ENCODE results near the gene PPP1R3D. TPM values are rescaled to one million over a fixed set of nuclear protein-coding genes. Genes with fewer than 3 reads are reported as not detected.
A peak's percentile ranks its signal among the peaks of the same experiment; 100 is the strongest.

Gene PPP1R3D
- total RNA-seq, 1 experiment from 2014 or later, result 2.4 TPM

GRCh38 chr20:59940956-59941294, 820 bp upstream of the PPP1R3D start:
- peak overlapping the region; percentile 95 for H3K4me3 Mint-ChIP-seq (ENCODE audit: unreplicated experiment)
- peaks cover 27% of the 10 kb centered on the region for H3K4me1 Mint-ChIP-seq (ENCODE audit: insufficient read depth, unreplicated experiment)
- no peak for DNase-seq (ENCODE audit: unreplicated experiment)
- ChIA-PET CTCF (interaction anchor here (0.5 to 4.7 kb wide), 12 partner anchors 8 to 355 kb away, joined by 3 to 39 read pairs (median 4); partner anchors contain the start of gene CDH26), POLR2A (interaction anchor here (0.6 to 3.7 kb wide), 39 partner anchors 10 to 1054 kb away, joined by 3 to 51 read pairs (median 6); no protein-coding TSS in a partner anchor)
- intact Hi-C loops (cut with micrococcal nuclease), result loop anchor here (5.0 kb wide), 1 partner anchor 104 kb away; no protein-coding TSS in a partner anchor
- peaks cover 29% of the 10 kb centered on the region for H3K36me3 Mint-ChIP-seq (ENCODE audit: insufficient read depth, unreplicated experiment)
- H3K9me3 Mint-ChIP-seq (ENCODE audit: unreplicated experiment), result no peaks in the 10 kb centered on the region
- BruUV-seq (replicated peaks), result no TSS peak
- no peak for TF ChIP-seq CTCF (IDR thresholded peaks at IDR 0.05; ENCODE audit: unreplicated experiment)
- H3K27ac Mint-ChIP-seq (ENCODE audit: low read depth, unreplicated experiment), result peak overlapping the region; percentile 96
- H3K27me3 Mint-ChIP-seq (ENCODE audit: insufficient read depth, unreplicated experiment), result no peaks in the 10 kb centered on the region

GRCh38 chr20:59939879-59940128, 301 bp downstream of the PPP1R3D start:
- no peak for TF ChIP-seq CTCF (IDR thresholded peaks at IDR 0.05; ENCODE audit: unreplicated experiment)
- Mint-ChIP-seq H3K4me3 (ENCODE audit: unreplicated experiment) (peak overlapping the region; percentile 95), H3K36me3 (ENCODE audit: insufficient read depth, unreplicated experiment) (peaks cover 26% of the 10 kb centered on the region), H3K9me3 (ENCODE audit: unreplicated experiment) (no peaks in the 10 kb centered on the region), H3K4me1 (ENCODE audit: insufficient read depth, unreplicated experiment) (peaks cover 27% of the 10 kb centered on the region), H3K27ac (ENCODE audit: low read depth, unreplicated experiment) (peak overlapping the region; percentile 96), H3K27me3 (ENCODE audit: insufficient read depth, unreplicated experiment) (no peaks in the 10 kb centered on the region)
- intact Hi-C loops (cut with micrococcal nuclease), result loop anchor here (5.0 kb wide), 2 partner anchors 103 to 158 kb away; no protein-coding TSS in a partner anchor
- CTCF ChIA-PET, result interaction anchor here (0.6 to 4.7 kb wide), 15 partner anchors 9 to 1928 kb away, joined by 3 to 39 read pairs (median 4); no protein-coding TSS in a partner anchor
- POLR2A ChIA-PET, result interaction anchor here (0.6 to 3.7 kb wide), 36 partner anchors 8 to 1313 kb away, joined by 3 to 51 read pairs (median 6); partner anchors contain the start of gene ATP5F1E
- TSS peak; percentile 26 for BruUV-seq (replicated peaks)
- DNase-seq (ENCODE audit: unreplicated experiment), result no peak

- POLR2A ChIA-PET, result interaction anchor here (0.6 to 3.7 kb wide), 28 partner anchors 8 to 199 kb away, joined by 3 to 51 read pairs (median 6); no protein-coding TSS in a partner anchor
- BruUV-seq (replicated peaks), result no TSS peak
Observed at GRCh38 chr20:59939052-59939878, 840 bp downstream of the PPP1R3D start.

More at GRCh38 chr20:59939052-59939878, 840 bp downstream of the PPP1R3D start:
- Mint-ChIP-seq H3K27me3 (ENCODE audit: insufficient read depth, unreplicated experiment) (no peaks in the 10 kb centered on the region), H3K9me3 (ENCODE audit: unreplicated experiment) (no peaks in the 10 kb centered on the region), H3K4me1 (ENCODE audit: insufficient read depth, unreplicated experiment) (peaks cover 27% of the 10 kb centered on the region), H3K27ac (ENCODE audit: low read depth, unreplicated experiment) (no peak overlapping the region), H3K4me3 (ENCODE audit: unreplicated experiment) (peak overlapping the region; percentile 95), H3K36me3 (ENCODE audit: insufficient read depth, unreplicated experiment) (peaks cover 20% of the 10 kb centered on the region)
- intact Hi-C loops (cut with micrococcal nuclease), result loop anchor here (5.0 kb wide), 1 partner anchor 157 kb away; no protein-coding TSS in a partner anchor
- no peak for DNase-seq (ENCODE audit: unreplicated experiment)
- CTCF ChIA-PET, result interaction anchor here (0.7 to 4.7 kb wide), 15 partner anchors 8 to 264 kb away, joined by 3 to 39 read pairs (median 4); no protein-coding TSS in a partner anchor
- no peak for TF ChIP-seq CTCF (IDR thresholded peaks at IDR 0.05; ENCODE audit: unreplicated experiment)

Measured in MCF 10A (cell line).